Measurements from ENCODE around the gene URAD.

- TF ChIP-seq, protein P1, sequence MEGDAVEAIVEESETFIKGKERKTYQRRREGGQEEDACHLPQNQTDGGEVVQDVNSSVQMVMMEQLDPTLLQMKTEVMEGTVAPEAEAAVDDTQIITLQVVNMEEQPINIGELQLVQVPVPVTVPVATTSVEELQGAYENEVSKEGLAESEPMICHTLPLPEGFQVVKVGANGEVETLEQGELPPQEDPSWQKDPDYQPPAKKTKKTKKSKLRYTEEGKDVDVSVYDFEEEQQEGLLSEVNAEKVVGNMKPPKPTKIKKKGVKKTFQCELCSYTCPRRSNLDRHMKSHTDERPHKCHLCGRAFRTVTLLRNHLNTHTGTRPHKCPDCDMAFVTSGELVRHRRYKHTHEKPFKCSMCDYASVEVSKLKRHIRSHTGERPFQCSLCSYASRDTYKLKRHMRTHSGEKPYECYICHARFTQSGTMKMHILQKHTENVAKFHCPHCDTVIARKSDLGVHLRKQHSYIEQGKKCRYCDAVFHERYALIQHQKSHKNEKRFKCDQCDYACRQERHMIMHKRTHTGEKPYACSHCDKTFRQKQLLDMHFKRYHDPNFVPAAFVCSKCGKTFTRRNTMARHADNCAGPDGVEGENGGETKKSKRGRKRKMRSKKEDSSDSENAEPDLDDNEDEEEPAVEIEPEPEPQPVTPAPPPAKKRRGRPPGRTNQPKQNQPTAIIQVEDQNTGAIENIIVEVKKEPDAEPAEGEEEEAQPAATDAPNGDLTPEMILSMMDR (IDR thresholded peaks at IDR 0.05): no peak
- TF ChIP-seq POLR2AphosphoS5 (IDR thresholded peaks at IDR 0.05): no peak
These were observed 7.3 kb downstream of the URAD start for GRCh38 chr13:27981006-27981708.

Data from upper lobe of left lung (tissue), 4 donors.